HG03439 (cell line): ENCODE results near the gene ACSM5.
"Not testable (repeated sequence)": the region's sequence is repeated elsewhere in the genome, so short reads cannot be mapped to it uniquely, and the experiment has no call there.

Source experiments
- ATAC-seq: cut with Tn5 transposase; IDR thresholded peaks from one replicate; pipeline ENCODE4 v1.9.1; 2021; ENCODE audit warnings: mild to moderate bottlenecking, moderate library complexity; ENCODE audit not compliant: unreplicated experiment

ACSM5 gene

GRCh38 chr16:20398603-20399002 is 10.7 kb upstream of the ACSM5 start:
- no peak for ATAC-seq

GRCh38 chr16:20399185-20399584 is 10.1 kb upstream of the ACSM5 start:
- no peak for ATAC-seq

DNA sequence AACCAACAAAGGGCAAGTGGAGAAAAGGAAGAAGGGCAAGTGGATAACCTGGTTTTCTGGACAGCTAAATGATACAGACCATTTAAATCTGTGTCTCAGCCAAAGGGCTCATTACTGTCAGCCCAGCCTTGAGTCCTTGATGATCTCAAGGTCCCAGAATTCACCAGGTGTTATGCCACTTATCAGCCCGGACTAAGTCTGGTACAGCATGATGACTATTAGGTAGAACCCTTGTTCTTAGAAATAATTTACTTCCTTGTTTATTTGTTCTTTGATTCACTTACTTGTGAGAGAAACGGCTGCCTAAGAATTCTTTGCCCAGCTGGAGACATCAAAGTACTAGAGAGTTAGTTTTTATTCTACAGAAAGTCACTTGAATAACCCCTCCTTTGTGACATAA is 8.3 kb upstream of the ACSM5 start:
- no peak for ATAC-seq

DNA sequence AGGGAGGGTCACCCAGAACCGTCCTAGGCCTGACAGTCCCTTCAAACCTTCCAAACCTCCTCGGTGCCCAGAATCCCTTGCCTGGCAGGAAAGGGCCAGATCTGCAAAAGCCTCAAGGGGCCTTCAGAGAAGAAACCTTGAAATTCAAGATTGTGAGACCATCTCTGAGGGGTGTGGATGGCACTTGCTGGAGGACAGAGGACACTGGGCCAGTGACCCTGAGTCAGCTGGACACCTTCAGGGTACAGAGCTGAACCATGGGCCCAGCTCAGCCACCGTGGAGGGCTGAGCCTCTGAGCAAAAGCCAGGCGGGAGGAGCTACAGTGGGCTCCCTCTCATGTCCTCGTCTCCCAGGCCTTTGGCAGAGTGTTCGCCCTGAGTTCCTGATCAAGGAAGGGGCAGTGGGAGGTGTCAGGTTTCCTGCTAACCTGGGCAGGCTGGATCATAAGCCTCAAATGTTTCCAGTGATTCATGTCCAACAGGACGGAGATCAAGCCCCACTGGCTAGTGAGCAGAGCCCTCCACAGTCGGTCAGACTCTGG is 7.8 kb upstream of the ACSM5 start:
- no peak for ATAC-seq

DNA sequence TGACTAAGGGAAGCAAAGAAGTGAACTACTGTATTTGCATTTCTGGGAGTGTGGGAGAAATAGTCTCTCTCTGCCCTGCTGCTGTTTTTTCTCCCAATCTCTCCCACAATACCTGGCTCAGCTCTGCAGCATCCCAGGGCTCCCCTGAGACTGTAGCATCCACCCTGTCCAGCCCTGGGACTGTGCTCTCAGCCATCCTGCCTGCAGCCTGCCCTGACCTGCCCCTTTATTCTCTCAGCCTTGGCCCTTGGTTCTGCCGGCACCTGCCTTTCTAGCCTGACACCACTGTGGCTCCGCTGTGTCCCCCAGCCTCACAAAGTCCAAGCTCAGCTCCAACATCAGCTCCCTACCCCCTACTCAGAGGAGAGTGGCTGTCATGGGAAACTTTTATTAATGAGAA is 6.7 kb upstream of the ACSM5 start:
- ATAC-seq = no peak

GRCh38 chr16:20404637-20405036 is 4.7 kb upstream of the ACSM5 start, which contains the start of gene PDILT:
Gene PDILT, minus strand, starts transcription at chr16:20404737. Its CDS starts 5,437 bp downstream, at chr16:20399300.
- no peak for ATAC-seq

- ATAC-seq = peak; percentile 66
Measured at GRCh38 chr16:20410121-20410723, 888 bp downstream of the ACSM5 start.

GRCh38 chr16:20411055-20411454 is 1.7 kb downstream of the ACSM5 start:
- no peak for ATAC-seq

- no peak for ATAC-seq
Measured at GRCh38 chr16:20415541-20415940, 6.2 kb downstream of the ACSM5 start.

- not testable (repeated sequence) for ATAC-seq
Measured at GRCh38 chr16:20419093-20419492, 9.8 kb downstream of the ACSM5 start.

DNA sequence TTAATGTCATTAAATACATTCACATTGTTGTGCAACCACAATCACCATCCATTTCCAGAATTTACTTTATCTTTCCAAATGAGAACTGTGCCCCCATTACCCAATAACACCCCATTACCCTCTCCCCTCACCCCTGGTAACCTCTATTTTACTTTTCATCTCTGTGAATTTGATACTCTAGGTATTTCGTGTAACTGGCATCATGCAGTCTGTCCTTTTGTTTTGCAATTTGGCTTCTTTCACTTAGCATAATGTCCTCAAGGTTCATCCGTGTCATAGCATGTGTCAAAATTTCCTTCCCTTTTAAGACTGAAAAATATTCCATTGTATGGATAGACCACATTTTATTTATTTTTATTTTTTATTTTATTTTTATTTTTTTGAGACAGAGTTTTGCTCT is 12.4 kb downstream of the ACSM5 start:
- ATAC-seq = not testable (repeated sequence)

GRCh38 chr16:20423772-20424128 is 14.4 kb downstream of the ACSM5 start:
- not testable (repeated sequence) for ATAC-seq

DNA sequence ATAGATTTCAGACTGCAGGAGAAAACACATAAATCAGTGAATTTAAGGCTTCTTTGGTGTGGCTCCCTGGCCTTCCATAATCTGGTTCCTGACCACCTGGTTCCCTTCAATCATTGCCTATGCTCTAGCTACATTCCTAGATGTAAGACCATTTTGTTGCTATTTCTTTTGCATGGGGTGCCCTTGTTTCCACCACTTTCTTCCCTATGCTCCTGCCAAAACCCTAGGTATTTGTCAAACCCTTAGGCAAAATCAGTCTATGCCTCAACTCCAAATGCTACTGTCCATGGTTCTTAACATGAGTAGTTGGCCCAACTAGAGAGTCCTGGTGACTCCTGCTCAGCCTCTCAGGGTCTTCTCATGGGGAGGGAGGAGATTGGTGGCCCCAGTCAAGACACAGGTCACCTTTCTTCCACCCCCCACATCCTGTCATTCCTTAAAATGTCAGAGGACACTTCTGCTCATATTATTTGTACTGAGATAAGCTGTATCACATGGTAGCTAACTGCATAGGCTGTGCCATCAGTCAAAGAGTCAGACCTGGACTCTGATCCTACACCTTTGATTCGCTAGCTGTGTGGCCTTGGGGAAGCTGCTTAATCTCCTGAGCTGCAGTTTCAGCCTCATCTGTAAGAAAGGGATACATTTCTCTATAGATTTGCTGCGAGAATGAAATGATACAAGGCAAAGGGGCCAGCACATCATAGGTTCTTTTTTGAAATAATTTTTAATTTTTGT is 15.0 kb downstream of the ACSM5 start:
- no peak for ATAC-seq

DNA sequence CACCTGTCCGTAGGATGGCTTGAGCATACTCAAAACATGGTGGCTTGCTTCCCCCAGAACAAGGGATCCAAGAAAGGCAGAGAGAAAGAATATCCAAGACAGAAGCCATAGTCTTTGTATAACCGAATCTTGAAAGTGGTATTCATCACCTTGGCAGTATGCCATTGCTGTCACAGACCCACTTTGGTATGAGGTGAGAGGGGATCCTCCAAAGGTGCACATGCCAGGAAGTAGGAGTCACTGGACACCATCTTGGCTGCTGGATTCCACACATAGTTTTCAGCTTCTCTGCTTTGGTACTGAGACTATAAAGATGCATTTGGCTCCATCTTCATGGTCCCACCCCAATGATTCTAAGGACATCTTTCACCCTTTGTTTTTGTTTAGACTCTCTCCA is 18.1 kb downstream of the ACSM5 start:
- ATAC-seq = not testable (repeated sequence)

GRCh38 chr16:20429499-20429898 is 20.2 kb downstream of the ACSM5 start:
- ATAC-seq = not testable (repeated sequence)

- ATAC-seq = not testable (repeated sequence)
Measured at GRCh38 chr16:20430480-20430879, 21.1 kb downstream of the ACSM5 start.

DNA sequence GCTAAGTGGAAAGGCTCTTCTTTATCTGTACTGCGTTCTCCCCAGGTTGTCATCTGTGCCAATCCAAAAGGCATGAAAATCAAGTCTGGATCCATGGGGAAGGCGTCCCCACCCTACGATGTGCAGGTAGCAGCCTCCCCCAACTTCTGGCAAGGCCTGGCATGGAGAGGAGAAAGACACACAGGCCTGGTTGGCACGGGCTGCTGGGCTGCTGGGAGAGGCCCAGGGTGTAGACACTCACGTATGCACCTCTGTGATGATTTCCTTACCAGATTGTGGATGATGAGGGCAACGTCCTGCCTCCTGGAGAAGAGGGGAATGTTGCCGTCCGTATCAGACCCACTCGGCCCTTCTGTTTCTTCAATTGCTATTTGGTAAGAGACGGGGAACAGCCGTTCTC is 21.6 kb downstream of the ACSM5 start:
- ATAC-seq = no peak

GRCh38 chr16:20438950-20439349 is 29.6 kb downstream of the ACSM5 start:
- ATAC-seq = not testable (repeated sequence)

GRCh38 chr16:20439820-20440231 is 30.5 kb downstream of the ACSM5 start:
- ATAC-seq = not testable (repeated sequence)

GRCh38 chr16:20440731-20441130 is 31.4 kb downstream of the ACSM5 start:
- ATAC-seq = not testable (repeated sequence)

DNA sequence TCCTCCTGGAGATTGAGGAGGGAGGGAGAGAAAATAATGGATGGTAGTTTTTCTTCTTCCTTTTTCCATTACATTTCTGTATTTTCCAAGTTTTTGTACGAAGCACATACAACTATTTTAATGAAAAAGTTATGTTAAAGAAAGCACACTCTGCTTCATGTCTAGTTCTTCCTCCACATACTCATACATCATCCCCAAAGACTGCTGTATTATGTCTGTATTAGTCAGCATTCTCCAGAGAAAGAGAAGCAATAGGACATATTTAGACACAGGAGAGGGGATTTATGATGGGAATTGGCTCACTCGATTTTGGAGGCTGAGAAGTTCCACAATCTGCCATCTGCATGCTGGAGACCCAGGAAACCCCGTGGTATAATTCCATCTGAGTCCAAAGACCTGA is 31.9 kb downstream of the ACSM5 start:
- ATAC-seq = no peak

GRCh38 chr16:20441859-20442258 is 32.5 kb downstream of the ACSM5 start:
- not testable (repeated sequence) for ATAC-seq
